Measurements from ENCODE around the gene CLNK.

CLNK gene

DNA sequence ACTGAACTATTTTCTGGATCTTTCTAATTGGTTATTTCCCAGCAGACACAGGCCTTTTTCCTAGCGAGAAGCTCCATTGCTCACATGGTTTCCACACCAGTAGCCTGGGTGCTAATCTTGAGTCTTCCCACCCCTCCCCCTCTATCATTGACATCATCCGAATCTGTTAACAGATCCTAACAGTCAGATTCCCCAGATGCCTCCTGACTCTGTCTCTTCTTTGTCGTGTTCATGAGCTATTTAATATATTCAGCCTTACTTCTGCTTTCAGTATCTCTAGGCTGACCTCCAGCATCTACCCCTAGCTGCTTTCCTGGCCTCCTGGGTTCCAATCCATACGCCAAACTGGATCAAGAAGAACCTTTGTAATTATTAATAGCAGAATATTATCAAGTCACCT is 85.0 kb downstream of the CLNK start:
- H3K36me3 ChIP-seq (replicated peaks; ENCODE audit: low read depth, low read length) = no peaks in the 10 kb centered on the region
- no peak overlapping the region for H3K27ac ChIP-seq (ENCODE audit: low read length)
- H3K4me2 ChIP-seq (ENCODE audit: low read length) = peak overlapping the region; percentile 33
- H2AFZ ChIP-seq (ENCODE audit: low read depth, low read length) = no peak overlapping the region
- no peaks in the 10 kb centered on the region for H4K20me1 ChIP-seq (ENCODE audit: insufficient read depth, low read length)
- no peak overlapping the region for H3K4me3 ChIP-seq (ENCODE audit: low read length)
- H3K9me3 ChIP-seq (ENCODE audit: insufficient read depth, low read length) = no peaks in the 10 kb centered on the region
- H3K9ac ChIP-seq (ENCODE audit: low read length) = no peak overlapping the region
- H3K79me2 ChIP-seq (ENCODE audit: low read length) = no peaks in the 10 kb centered on the region
- no peaks in the 10 kb centered on the region for H3K27me3 ChIP-seq (ENCODE audit: low read depth, low read length)
- TF ChIP-seq EZH2phosphoT487 (IDR thresholded peaks at IDR 0.05; ENCODE audit: low read depth) = no peak
- TF ChIP-seq, protein P1, sequence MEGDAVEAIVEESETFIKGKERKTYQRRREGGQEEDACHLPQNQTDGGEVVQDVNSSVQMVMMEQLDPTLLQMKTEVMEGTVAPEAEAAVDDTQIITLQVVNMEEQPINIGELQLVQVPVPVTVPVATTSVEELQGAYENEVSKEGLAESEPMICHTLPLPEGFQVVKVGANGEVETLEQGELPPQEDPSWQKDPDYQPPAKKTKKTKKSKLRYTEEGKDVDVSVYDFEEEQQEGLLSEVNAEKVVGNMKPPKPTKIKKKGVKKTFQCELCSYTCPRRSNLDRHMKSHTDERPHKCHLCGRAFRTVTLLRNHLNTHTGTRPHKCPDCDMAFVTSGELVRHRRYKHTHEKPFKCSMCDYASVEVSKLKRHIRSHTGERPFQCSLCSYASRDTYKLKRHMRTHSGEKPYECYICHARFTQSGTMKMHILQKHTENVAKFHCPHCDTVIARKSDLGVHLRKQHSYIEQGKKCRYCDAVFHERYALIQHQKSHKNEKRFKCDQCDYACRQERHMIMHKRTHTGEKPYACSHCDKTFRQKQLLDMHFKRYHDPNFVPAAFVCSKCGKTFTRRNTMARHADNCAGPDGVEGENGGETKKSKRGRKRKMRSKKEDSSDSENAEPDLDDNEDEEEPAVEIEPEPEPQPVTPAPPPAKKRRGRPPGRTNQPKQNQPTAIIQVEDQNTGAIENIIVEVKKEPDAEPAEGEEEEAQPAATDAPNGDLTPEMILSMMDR (IDR thresholded peaks at IDR 0.05; ENCODE audit: low read depth, low read length) = no peak
- peaks cover 17% of the 10 kb centered on the region for H3K4me1 ChIP-seq (ENCODE audit: low read length)

- no peak for TF ChIP-seq EZH2phosphoT487 (IDR thresholded peaks at IDR 0.05; ENCODE audit: low read depth)
- TF ChIP-seq, protein P1 (IDR thresholded peaks at IDR 0.05; ENCODE audit: low read depth, low read length) = no peak
- Histone ChIP-seq H3K36me3 (replicated peaks; ENCODE audit: low read depth, low read length) (no peaks in the 10 kb centered on the region), H3K27me3 (ENCODE audit: low read depth, low read length) (no peaks in the 10 kb centered on the region), H3K4me3 (ENCODE audit: low read length) (no peak overlapping the region), H3K4me1 (ENCODE audit: low read length) (peaks cover 17% of the 10 kb centered on the region), H3K27ac (ENCODE audit: low read length) (no peak overlapping the region), H3K9me3 (ENCODE audit: insufficient read depth, low read length) (no peaks in the 10 kb centered on the region), H3K9ac (ENCODE audit: low read length) (no peak overlapping the region), H2AFZ (ENCODE audit: low read depth, low read length) (no peak overlapping the region), H3K4me2 (ENCODE audit: low read length) (peak overlapping the region; percentile 6), H3K79me2 (ENCODE audit: low read length) (no peaks in the 10 kb centered on the region), H4K20me1 (ENCODE audit: insufficient read depth, low read length) (no peaks in the 10 kb centered on the region)
Observed at GRCh38 chr4:10598829-10599228, 85.7 kb downstream of the CLNK start.

GRCh38 chr4:10596586-10597290 is 87.8 kb downstream of the CLNK start:
- no peaks in the 10 kb centered on the region for H3K9me3 ChIP-seq (ENCODE audit: insufficient read depth, low read length)
- H3K27ac ChIP-seq (ENCODE audit: low read length) = no peak overlapping the region
- no peak overlapping the region for H3K4me2 ChIP-seq (ENCODE audit: low read length)
- no peaks in the 10 kb centered on the region for H4K20me1 ChIP-seq (ENCODE audit: insufficient read depth, low read length)
- H3K27me3 ChIP-seq (ENCODE audit: low read depth, low read length) = no peaks in the 10 kb centered on the region
- H3K9ac ChIP-seq (ENCODE audit: low read length) = no peak overlapping the region
- no peaks in the 10 kb centered on the region for H3K79me2 ChIP-seq (ENCODE audit: low read length)
- no peak overlapping the region for H3K4me3 ChIP-seq (ENCODE audit: low read length)
- H3K36me3 ChIP-seq (replicated peaks; ENCODE audit: low read depth, low read length) = no peaks in the 10 kb centered on the region
- TF ChIP-seq, protein P1 (IDR thresholded peaks at IDR 0.05; ENCODE audit: low read depth, low read length) = no peak
- no peak for TF ChIP-seq EZH2phosphoT487 (IDR thresholded peaks at IDR 0.05; ENCODE audit: low read depth)
- peaks cover 17% of the 10 kb centered on the region for H3K4me1 ChIP-seq (ENCODE audit: low read length)
- H2AFZ ChIP-seq (ENCODE audit: low read depth, low read length) = no peak overlapping the region

DNA sequence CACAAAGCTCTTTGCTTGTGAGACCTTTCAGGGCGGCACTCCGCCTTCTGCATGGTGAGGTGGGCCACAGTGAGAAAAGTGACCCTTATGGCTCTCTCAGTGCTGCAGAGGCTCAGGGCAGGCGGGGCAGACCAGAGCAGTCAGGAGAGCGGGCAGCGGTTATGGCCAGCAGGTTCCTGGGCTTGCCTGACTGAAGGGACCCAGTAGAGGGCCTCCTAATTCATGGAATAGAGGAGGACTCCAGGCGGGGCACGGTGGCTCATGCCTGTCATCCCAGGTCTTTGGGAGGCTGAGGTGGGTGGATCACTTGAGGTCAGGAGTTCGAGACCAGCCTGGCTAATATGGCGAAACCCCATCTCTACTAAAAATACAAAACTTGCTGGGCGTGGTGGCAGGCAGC is 91.4 kb downstream of the CLNK start:
- Histone ChIP-seq H3K79me2 (ENCODE audit: low read length) (no peaks in the 10 kb centered on the region), H3K27me3 (ENCODE audit: low read depth, low read length) (no peaks in the 10 kb centered on the region), H3K27ac (ENCODE audit: low read length) (no peak overlapping the region), H3K9ac (ENCODE audit: low read length) (no peak overlapping the region), H3K4me2 (ENCODE audit: low read length) (no peak overlapping the region), H3K4me3 (ENCODE audit: low read length) (no peak overlapping the region), H2AFZ (ENCODE audit: low read depth, low read length) (no peak overlapping the region), H4K20me1 (ENCODE audit: insufficient read depth, low read length) (no peaks in the 10 kb centered on the region), H3K9me3 (ENCODE audit: insufficient read depth, low read length) (no peaks in the 10 kb centered on the region), H3K36me3 (replicated peaks; ENCODE audit: low read depth, low read length) (no peaks in the 10 kb centered on the region), H3K4me1 (ENCODE audit: low read length) (no peaks in the 10 kb centered on the region)
- TF ChIP-seq, protein P1 (IDR thresholded peaks at IDR 0.05; ENCODE audit: low read depth, low read length) = no peak
- no peak for TF ChIP-seq EZH2phosphoT487 (IDR thresholded peaks at IDR 0.05; ENCODE audit: low read depth)

Data from OCI-LY3 (cell line).